ENCODE measurements around the gene MAP3K21.

DNA sequence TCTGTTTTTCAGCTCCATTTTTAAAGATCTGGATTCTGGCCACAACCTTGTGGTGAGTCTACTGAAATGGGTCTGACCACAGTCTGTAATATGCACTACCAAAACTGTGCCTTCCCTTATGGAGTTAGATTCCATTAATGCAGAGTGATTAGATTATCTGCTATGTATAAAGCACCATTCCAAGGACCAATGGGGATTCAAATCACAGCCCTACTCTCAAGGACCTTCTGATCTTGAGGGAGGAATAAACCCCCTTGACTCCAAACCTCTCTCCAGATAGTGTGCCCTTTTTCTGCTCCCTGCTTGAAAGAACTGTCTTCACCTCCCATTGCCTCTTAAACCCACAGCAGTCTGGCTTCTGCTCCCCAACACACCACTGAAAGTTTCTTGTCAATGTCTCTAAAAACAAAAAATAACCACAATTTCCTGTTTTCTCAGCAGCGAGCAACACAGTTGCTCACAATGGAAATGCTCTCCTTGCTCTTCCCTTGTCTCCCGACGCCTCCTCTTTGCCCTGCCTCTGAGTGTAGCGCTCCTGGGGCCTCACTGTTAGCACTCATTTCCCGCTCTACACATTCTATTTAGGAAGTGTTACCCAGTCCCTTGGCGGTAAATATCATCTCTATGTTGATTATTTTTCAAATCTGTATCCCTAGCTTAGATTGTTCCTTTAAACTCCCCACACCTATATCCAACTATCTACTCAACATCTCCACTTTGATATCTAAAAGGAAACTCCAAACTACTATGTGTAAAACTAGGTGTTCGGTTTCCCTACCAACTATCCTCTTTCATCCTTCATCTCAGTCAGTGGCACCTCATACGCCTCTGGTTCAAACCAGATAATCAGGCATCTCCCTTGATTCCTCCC, 45.6 kb upstream of the MAP3K21 start:
- TF ChIP-seq YY1 (IDR thresholded peaks at IDR 0.05; ENCODE audit: insufficient read depth, insufficient read length) (no peak), ZNF274 (IDR thresholded peaks at IDR 0.05; ENCODE audit: low read depth, low read length) (no peak), SUZ12 (IDR thresholded peaks at IDR 0.05; ENCODE audit: extremely low read depth, insufficient read depth, insufficient read length) (no peak)
